Sigmoid colon (tissue), 7 donors: ENCODE measurements around the gene APBB2. TPM values are rescaled to one million over a fixed set of nuclear protein-coding genes. Genes with fewer than 3 reads are reported as not detected.
A peak's percentile ranks its signal among the peaks of the same experiment; 100 is the strongest.

Experiments used
- DNase-seq: peaks from one replicate; pipeline ENCODE4 v3.0.0-alpha.2; 2019
- H3K27ac ChIP-seq, 4 donors: fragments of 200-600 bp; sonication (generic); one replicate each; pipeline ENCODE4 v1.5.1; 2016 to 2019; ENCODE audit warnings: mild to moderate bottlenecking in 1 of 4
- H3K27me3 ChIP-seq, 3 donors: fragments of 200-600 bp; sonication (generic); one replicate each; pipeline ENCODE4 v1.5.1; 2019; ENCODE audit warnings: mild to moderate bottlenecking in 1 of 3
- H3K36me3 ChIP-seq, 4 donors: fragments of 200-600 bp; sonication (generic); one replicate each; pipeline ENCODE4 v1.5.1; 2016 to 2019
- H3K4me1 ChIP-seq, 4 donors: fragments of 200-600 bp; sonication (generic); one replicate each; pipeline ENCODE4 v1.5.1; 2017 to 2019
- H3K4me3 ChIP-seq, 4 donors: fragments of 200-600 bp; sonication (generic); one replicate each; pipeline ENCODE4 v1.5.1; 2017 to 2019; ENCODE audit warnings: mild to moderate bottlenecking in 2 of 4, moderate library complexity in 1 of 4
- H3K9me3 ChIP-seq, 4 donors: fragments of 200-600 bp in 3 of 4; sonication (generic) in 3 of 4; one replicate each; pipeline versions ENCODE4 v1.5.1 to v1.6.1; 2013 to 2019
- CTCF ChIP-seq, 4 experiments: fragments of 450-650 bp in 3 of 4; fragments of 200-600 bp in 1 of 4; IDR thresholded peaks; one replicate each; pipeline ENCODE4 v1.5.1; 2016 to 2019; ENCODE audit warnings: antibody characterized with exemption in 4 of 4, mild to moderate bottlenecking in 3 of 4, moderate library complexity in 2 of 4
- EP300 ChIP-seq, 4 donors: sonication (generic); formaldehyde crosslinking; IDR thresholded peaks; one replicate each; pipeline ENCODE4 v1.6.1; 2017; ENCODE audit warnings: antibody characterized with exemption in 4 of 4
- POLR2A ChIP-seq, 2 donors: fragments of 450-650 bp; IDR thresholded peaks; one replicate each; pipeline ENCODE4 v1.6.1; 2016; ENCODE audit warnings: antibody characterized with exemption in 2 of 2, mild to moderate bottlenecking in 2 of 2, moderate library complexity in 2 of 2
- POLR2AphosphoS5 ChIP-seq, 4 donors: sonication (generic); formaldehyde crosslinking; IDR thresholded peaks; one replicate each; pipeline ENCODE4 v1.6.1; 2017; ENCODE audit warnings: antibody characterized with exemption in 4 of 4
- WGBS, 2 donors: extraction: QIAGEN DNeasy Blood & Tissue Kit; methylation state at CpG; one replicate each; pipeline ENCODE4 v1.1.7; 2013; 5-methylcytosine and 5-hydroxymethylcytosine counted together
- intact Hi-C: fragments of 100-400 bp; cut with DNase I; formaldehyde crosslinking; loops from one replicate; pipeline ENCODE4 v1.15.1; 2023
- polyA plus RNA-seq, 3 donors: library from polyadenylated mRNA; stranded (reverse); fragments of 200-250 nt; gene quantifications; one replicate each; pipeline ENCODE4 v1.2.3, GENCODE V29; 2013
- total RNA-seq, 4 donors: library from RNA; depleted of rRNA; stranded (reverse); fragments of >200 nt; gene quantifications; one replicate each; pipeline ENCODE4 v1.1.0, GENCODE V29; 2016
- donor health status: healthy with polysubstance abuse.
- donor health status: Bipolar disorder and iron deficiency.
- donor health status: healthy.

The APBB2 gene
- total and polyA plus RNA-seq, 7 donors = 7.8 to 108 (median 69.1) TPM

GRCh38 chr4:41204400-41204978 lies 9.9 kb downstream of the APBB2 start:
- H3K27ac ChIP-seq = peak overlapping the region in 3 of 4 donors; percentile 29 to 61 (median 39)
- DNase-seq = no peak
- H3K27me3 ChIP-seq = no peaks in the 10 kb centered on the region
- WGBS, 2 donors = 66 to 72% methylated on average over 8 of the region's 8 CpGs
- no peak for TF ChIP-seq POLR2A (IDR thresholded peaks at IDR 0.05)
- no peak for TF ChIP-seq EP300 (IDR thresholded peaks at IDR 0.05)
- TF ChIP-seq POLR2AphosphoS5 (IDR thresholded peaks at IDR 0.05) = no peak
- TF ChIP-seq CTCF (IDR thresholded peaks at IDR 0.05) = no peak
- intact Hi-C loops = no loop called here
- peaks cover 0 to 67% (median 43%) of the 10 kb centered on the region in 4 donors for H3K4me1 ChIP-seq
- no peaks in the 10 kb centered on the region for H3K9me3 ChIP-seq
- no peak overlapping the region for H3K4me3 ChIP-seq
- H3K36me3 ChIP-seq = no peaks in the 10 kb centered on the region

- WGBS, 2 donors = 20 to 69% methylated on average over 6 of the region's 6 CpGs
- Histone ChIP-seq H3K36me3 (no peaks in the 10 kb centered on the region), H3K27me3 (no peaks in the 10 kb centered on the region), H3K9me3 (no peaks in the 10 kb centered on the region), H3K4me3 (no peak overlapping the region), H3K27ac (peak overlapping the region in 2 of 4 donors; percentile 39 to 61), H3K4me1 (peaks cover 0 to 63% (median 40%) of the 10 kb centered on the region in 4 donors)
- TF ChIP-seq POLR2AphosphoS5 (IDR thresholded peaks at IDR 0.05) (no peak), POLR2A (IDR thresholded peaks at IDR 0.05) (no peak), CTCF (IDR thresholded peaks at IDR 0.05) (no peak), EP300 (IDR thresholded peaks at IDR 0.05) (no peak)
- DNase-seq = no peak
- intact Hi-C loops = no loop called here
These were observed 10.5 kb downstream of the APBB2 start for GRCh38 chr4:41203841-41204240.

- Histone ChIP-seq H3K27me3 (no peaks in the 10 kb centered on the region), H3K27ac (peak overlapping the region in 2 of 4 donors; percentile 14 to 61), H3K4me1 (peaks cover 0 to 55% (median 32%) of the 10 kb centered on the region in 4 donors), H3K36me3 (no peaks in the 10 kb centered on the region), H3K4me3 (no peak overlapping the region), H3K9me3 (no peaks in the 10 kb centered on the region)
- 42 to 73% methylated on average over 4 of the region's 4 CpGs for WGBS, 2 donors
- DNase-seq = no peak
- intact Hi-C loops = no loop called here
- no peak for TF ChIP-seq POLR2AphosphoS5 (IDR thresholded peaks at IDR 0.05)
- TF ChIP-seq CTCF (IDR thresholded peaks at IDR 0.05) = no peak
- TF ChIP-seq POLR2A (IDR thresholded peaks at IDR 0.05) = no peak
- no peak for TF ChIP-seq EP300 (IDR thresholded peaks at IDR 0.05)
These were observed 11.3 kb downstream of the APBB2 start for GRCh38 chr4:41202820-41203568.

GRCh38 chr4:41202356-41202755 lies 12.0 kb downstream of the APBB2 start:
- H3K27me3 ChIP-seq = no peaks in the 10 kb centered on the region
- WGBS, 2 donors = 69 to 87% methylated on average over 4 of the region's 4 CpGs

More at GRCh38 chr4:41202356-41202755, 12.0 kb downstream of the APBB2 start:
- no peak overlapping the region for H3K4me3 ChIP-seq
- TF ChIP-seq POLR2A (IDR thresholded peaks at IDR 0.05) = no peak
- TF ChIP-seq CTCF (IDR thresholded peaks at IDR 0.05) = no peak
- no peak for TF ChIP-seq EP300 (IDR thresholded peaks at IDR 0.05)
- no peak for TF ChIP-seq POLR2AphosphoS5 (IDR thresholded peaks at IDR 0.05)
- intact Hi-C loops = no loop called here
- no peak for DNase-seq
- H3K36me3 ChIP-seq = no peaks in the 10 kb centered on the region
- H3K9me3 ChIP-seq = no peaks in the 10 kb centered on the region
- H3K4me1 ChIP-seq = peaks cover 0 to 48% (median 29%) of the 10 kb centered on the region in 4 donors
- peak overlapping the region in 1 of 4 donors; percentile 14 for H3K27ac ChIP-seq
